Daoy (cell line): ENCODE data around the gene C2orf76. TPM values are rescaled to one million over a fixed set of nuclear protein-coding genes. Genes with fewer than 3 reads are reported as not detected.
"Not testable (repeated sequence)": the region's sequence is repeated elsewhere in the genome, so short reads cannot be mapped to it uniquely, and the experiment has no call there.

Experiments
- DNase-seq: peaks from one replicate; pipeline ENCODE4 v3.0.0-alpha.2; 2015; ENCODE audit warnings: low read depth
- total RNA-seq: library from RNA; depleted of rRNA; stranded (reverse); fragments of >200 nt; shearing (Covaris generic); gene quantifications from 2 replicates; pipeline ENCODE4 v1.2.3, GENCODE V29; 2014

C2orf76 gene
- total RNA-seq, 1 experiment from 2014 or later, result 15.9 TPM

DNA sequence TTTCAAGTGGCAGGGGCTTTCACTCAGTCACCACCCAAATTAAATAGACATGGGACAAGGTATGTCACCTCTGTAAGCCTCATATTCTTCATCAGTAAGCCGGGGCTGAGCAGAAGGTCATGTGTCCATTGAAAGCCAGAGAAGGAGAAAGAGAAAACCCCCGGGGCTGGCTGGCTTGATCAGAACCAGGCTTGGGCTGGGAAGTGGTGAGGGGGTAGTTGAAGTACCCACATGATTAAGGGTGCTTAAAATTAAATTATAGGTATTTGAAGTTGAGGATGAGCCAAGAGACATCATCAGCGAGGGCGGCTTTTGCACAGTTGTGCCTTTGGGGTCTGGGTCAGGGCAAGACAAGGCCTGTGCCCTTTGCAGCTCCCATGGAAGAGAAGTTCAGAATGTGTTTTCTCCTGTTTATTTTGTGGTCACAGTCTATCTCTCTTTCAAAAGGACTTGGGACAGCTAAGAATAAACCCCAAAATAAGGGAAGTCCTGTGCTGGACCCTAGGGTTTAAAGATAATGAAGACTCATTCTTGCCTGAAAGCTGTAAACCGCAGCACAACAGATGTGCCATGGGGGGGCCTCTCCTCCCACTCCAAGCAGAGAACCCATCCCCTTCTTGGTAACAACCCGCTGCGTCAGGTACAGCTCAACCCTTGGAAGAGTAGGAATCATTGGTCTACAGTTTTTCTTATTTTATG lies 10.8 kb upstream of the C2orf76 start:
- no peak for DNase-seq

DNA sequence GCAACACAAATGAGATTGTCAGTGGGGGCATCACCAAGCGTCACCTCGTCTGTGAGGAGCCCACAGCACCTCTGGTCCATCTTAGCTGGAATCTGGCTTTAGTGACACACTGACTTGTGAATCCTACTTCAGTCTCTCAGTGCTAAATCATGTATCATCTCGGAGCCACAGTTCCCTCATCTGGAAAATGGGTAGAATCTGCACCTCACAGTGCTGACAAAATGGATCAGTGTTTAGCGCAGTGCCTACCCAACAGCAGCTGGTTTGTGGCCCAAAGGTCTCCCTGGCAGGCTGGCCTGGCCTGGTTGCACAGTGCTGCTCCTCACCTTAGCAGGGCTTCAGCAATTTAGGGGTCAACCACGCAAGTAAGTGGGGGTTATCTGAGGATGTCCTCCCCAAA lies 10.2 kb upstream of the C2orf76 start:
- no peak for DNase-seq

DNA sequence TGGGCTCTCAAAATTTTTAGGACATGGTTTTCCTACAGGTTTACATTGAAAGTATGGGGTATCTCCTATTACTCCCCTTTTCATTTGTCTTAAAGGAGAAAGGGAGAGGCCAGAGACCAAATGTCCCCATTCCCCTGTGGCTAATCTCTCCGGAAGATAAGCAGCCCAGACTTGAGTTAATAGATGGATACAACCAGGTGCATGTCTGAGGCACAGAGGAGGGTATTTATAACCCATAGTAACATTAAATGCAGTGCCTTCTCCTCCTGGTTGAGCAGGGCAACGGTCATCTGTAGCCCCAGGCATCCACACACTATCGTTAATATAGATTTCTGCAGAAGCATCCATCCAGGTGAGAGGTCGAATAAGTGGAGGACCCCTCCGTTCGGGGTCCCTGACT lies 9.8 kb upstream of the C2orf76 start:
- DNase-seq, result not testable (repeated sequence)

DNA sequence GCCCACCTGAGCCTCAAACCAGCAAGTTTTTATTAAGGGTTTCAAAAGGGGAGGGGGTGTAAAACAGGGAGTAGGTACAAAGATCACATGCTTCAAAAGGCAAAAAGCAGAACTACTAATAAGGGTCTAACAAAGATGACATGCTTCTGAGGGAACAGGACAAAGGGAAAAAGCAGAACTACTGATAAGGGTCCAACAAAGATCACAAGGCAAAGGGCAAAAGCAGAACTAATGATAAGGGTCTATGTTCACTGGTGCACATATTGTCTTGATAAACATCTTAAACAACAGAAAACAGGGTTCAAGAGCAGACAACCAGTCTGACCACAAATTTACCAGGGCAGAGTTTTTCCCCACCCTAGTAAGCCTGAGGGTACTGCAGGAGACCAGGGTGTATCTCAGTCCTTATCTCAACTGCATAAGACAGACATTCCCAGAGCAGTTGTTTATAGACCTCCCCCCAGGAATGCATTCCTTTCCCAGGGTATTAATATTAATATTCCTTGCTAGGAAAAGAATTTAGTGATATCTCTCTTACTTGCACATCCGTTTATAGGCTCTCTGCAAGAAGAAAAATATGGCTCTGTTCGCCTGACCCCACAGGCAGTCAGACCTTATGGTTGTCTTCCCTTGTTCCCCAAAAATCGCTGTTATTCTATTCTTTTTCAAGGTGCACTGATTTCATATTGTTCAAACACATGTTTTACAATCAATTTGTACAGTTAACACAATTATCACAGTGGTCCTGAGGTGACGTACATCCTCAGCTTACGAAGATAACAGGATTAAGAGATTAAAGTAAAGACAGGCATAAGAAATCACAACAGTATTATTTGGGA lies 7.5 kb upstream of the C2orf76 start:
- DNase-seq, result not testable (repeated sequence)

DNA sequence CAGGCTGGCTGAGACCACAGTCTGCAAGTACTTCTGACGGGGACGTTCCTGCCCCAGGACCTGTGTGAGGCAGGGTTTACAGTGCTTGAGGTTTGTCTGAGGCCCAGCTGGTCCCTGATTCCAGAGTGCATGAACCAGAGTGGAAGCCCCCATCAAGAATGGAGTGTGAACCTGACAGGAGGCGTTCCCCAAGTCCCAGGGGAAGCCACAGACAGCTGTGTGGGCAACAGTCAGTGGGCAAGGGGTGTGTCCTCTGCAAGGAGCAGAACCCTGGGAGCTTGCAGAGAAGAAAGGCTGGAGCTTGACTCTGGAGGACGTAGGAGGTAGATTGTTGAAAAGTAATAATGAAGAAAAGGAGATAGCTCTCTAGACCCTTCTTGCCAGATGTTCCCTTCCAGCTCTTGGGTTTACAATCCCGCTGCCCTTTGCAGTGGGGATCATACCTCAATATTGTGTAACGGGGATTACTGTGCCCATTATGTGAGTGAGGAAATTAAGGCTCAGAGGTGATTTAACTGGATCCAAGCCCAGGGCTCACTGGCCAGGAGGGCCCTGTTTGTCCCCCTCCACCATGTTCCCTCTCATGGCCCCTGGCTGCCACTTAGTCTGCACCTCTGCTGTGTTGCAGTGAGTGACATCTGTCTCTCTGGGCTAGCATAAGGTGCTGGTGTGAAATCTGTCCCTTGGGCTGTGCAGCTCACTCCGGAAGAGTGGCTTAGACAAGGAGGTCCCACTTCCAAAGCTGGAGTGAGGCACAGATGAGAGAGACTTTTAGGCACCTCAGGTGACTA lies 6.3 kb upstream of the C2orf76 start:
- DNase-seq, result no peak

DNA sequence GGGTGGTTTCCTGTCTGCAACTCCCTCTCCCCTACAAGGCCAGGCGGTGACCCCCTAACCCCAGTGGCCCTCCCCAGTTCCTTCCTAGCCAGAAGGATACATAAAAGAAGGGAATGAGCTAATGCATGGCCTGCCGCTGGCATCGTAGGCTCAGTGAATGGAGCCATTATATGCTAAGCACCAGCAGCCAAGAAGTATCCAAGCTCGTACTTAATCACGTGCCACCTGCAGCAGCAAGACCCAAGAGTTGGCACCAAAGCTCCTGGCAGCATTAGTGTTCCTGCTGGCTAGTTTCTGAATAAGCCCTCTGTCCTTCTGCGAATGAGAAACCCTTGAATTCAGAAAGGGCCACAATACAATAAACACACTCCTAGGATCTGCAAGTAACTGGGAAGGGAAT lies 4.5 kb upstream of the C2orf76 start:
- DNase-seq, result no peak

DNA sequence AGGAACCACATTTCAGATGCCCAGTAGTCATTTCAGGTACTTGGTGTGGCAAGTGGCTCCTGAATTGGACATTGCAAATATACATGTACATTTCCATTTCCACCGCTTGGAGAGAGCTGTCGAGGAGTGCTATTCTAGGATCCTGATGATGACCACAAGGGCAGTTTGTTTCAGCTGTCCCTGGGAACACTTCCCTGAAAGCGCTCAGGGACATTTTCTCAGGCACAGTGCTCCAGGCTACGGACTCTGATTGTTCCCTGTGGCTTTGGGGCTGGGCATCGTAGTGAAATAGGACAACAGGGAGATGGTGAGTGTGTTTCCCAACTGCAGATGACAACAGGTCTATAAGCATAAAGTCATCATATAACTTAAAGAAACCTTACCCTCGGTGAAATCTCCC lies 3.2 kb upstream of the C2orf76 start:
- no peak for DNase-seq

DNA sequence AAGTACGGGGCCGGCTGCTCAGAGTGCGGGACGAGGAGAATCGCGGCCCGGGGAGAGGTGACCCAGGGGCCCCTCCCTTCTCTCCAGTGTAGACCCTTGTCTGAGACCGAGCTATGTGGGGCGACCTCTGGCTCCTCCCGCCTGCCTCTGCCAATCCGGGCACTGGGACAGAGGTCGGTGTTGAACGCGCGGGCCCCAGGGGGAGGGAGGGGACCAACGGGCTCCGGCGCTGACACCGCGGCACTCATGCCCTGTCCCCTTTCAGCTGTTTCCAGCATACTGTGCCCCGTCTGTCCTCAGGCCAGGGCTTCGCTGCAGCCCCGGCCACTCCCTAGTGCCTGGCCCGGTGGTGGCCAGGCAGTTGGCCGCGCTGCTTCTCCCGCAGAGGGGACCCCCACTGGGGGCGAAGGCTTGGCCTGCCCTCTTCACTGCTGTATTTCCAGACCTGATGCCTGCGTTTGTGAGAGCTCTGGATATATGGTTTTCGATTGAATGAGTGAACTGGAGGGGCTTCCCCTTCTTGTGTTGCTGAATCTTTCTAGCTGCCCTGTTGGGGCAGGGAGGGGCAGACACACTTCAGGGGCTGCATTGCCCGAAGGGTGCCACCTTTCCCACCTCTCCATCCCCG lies 952 bp upstream of the C2orf76 start:
- peak; percentile 61 for DNase-seq

DNA sequence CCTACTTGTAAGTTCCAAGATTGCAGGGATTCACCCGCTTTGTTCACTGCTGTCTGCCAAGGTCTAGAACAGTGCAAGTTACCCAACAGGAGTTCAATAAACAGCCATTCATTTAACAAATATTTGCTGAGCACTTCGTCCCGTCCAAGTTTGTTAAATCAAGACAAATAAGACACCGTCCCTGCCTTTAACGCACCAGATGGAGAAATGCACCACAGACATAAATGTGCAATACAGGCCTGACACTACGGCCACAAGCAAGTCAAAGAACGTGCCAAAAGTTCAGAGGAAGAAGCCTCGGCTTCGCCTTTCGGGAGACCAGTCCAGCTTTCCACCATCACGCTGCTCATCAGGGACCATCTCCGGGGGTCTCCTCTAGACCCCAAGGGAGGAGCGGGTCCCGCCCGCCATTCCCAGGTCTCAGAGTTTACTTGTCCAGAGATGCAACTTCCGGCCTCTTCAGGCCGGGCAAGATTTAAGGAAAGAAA lies 429 bp downstream of the C2orf76 start:
- peak; percentile 7 for DNase-seq

DNA sequence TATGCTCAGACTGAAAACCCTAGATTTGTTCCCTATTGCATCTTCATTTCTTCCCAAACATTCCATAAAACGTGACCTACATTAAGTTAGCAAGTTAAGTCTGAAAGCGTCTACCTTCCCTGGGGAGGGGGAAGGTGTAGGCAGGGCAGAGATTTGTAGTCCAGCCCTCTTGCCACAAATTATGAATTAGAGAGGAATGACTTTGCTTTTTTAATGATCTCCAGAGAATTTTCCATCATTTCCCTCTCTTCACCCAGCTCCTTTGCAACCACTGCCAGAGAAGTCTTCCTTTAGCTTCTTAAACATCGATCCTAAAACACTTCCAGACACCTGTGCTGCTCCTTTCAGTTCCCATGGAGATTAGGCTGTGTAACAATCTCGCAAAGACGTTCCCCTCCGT lies 1.2 kb downstream of the C2orf76 start:
- DNase-seq, result no peak

DNA sequence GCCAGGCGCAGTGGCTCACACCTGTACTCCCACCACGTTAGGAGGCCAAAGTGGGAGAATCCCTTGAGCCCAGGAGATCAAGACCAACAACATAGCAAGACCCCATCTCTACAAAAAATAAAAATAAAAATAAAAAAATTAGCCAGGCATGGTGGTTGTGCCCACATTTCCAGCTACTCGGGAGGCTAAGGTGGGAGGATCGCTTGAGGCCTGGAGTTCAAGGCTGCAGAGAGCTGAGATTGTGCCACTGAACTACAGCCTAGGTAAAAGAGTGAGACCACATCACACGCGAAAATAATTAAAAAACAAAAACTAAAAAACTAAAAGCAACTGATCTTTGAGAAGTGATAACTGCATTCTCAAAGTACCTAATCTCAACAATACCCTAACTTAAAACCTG lies 1.8 kb downstream of the C2orf76 start:
- no peak for DNase-seq

DNA sequence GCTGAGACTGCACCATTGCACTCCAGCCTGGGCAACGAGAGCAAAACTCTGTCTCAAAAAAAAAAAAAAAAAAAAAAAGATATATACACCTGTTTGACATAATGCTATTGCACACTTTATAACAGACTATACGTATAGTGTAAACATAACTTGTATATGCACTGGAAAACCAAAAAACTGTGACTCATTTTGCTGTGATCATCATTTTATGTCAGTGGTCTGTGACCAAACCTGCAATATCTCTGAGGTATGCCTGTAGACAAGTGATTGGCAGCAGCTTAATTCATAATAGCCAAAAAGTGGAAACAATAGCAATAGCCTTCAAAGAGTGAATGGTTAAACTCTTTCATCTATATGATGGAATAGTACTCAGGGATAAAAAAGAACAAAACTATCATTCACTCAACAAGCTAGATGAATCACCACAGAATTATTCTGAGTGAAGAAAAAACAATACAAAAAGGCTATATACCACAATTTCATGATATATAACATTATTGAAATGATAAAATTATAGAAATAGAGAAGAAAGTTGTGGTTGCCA lies 6.1 kb downstream of the C2orf76 start:
- DNase-seq, result no peak

DNA sequence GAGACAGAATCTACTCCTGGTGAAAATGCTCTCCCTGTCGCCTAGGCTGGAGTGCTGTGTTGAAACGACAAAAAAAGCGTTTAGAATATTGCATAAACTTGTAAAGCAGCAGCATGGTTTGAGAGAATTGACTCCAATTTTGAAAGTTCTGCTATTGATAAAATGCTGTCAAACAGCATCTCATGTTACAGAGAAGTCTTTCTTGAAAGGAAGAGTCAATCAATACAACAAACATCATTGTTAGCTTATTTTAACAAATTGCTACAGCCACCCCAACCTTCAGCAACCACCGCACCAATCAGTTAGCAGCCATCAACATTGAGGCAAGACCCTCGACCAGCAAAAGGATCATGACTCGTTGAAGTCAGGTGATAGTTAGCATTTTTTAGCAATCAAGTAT lies 6.9 kb downstream of the C2orf76 start:
- no peak for DNase-seq

DNA sequence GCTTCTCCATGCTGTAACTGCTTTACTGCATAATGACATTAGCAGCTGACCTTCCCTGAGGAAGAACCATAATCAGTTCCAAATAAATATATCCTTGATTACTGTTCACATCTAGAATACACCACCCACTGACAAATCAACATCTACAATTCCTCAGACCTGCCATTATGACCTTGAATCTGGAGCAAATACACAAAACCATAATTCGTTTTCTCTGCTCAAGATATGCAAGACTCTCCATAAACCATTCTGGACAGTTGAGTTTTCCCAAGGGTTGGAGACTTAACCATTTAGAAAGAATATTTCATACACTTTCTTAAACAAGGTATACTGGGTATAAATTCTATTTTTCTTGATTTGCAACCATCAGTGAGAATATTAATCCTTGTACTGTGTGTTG lies 11.8 kb downstream of the C2orf76 start:
- DNase-seq, result no peak

DNA sequence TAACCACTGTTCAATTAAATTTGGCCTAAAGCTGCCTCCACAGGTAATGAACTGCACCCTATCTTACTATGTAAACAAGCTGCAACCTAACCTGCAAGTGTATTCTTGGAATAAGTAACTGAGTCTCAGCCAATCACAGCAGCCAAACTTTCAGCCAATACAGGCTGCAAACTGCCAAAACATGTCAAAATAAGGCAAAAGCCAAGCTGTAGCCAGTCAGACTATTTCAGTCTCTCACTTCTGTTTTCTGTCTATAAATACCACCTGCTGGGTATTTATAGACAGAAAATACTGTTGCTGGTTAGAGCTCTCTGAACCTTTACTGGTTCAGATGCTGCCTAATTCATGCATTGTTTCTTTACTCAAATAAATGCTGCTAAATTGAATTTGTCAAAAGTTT lies 14.3 kb downstream of the C2orf76 start:
- no peak for DNase-seq

DNA sequence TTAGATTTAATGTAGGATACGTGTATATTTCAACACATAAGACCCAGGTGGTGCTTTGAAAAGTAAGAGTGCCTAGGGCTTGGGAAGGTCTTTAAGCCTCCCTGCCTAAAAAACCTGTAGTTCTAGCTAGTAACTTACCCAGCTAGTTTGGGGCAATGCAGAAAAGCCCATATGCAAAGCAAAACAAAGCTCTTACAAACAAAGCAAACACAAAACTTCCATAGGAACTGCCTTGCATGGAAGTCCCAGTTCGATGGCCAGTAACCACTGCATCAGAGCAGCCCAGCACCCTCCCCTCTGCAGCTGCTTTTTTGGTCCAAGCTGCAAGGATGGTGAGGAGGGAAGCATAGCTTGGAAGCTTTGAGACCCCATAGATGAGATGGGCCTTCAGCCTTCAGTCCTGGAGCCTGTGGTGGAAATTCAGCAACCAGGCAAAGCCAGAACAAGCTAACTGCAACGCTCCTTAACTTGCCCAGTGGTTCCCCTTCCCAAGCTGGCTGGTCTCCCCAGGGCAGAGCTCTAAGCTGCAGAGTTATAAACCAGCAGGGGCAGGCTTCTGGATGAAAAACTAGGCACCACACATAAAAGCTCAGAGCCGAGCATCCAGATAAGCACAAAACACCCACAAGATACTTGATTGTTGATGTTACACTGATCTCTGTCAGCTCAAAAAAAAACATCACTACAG lies 16.2 kb downstream of the C2orf76 start:
- no peak for DNase-seq

DNA sequence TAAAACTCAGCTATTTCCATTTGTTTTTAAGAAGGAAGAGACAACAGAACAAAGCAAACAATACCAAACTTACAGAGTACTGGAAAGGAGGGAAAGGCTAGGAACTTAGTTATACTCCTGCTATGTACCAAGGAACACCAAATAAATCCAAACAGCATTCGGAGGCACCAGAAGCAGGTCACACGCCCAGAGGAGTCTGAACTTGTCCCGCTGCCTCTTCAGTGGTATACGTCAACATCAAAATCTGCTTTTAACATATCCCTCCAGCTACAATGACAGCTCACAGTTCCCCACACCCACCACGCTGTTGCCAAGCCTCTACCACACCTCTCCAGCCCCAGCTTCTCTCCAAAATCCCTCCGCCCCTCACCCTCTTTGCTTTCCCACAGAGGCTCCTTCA lies 17.3 kb downstream of the C2orf76 start:
- DNase-seq, result no peak

DNA sequence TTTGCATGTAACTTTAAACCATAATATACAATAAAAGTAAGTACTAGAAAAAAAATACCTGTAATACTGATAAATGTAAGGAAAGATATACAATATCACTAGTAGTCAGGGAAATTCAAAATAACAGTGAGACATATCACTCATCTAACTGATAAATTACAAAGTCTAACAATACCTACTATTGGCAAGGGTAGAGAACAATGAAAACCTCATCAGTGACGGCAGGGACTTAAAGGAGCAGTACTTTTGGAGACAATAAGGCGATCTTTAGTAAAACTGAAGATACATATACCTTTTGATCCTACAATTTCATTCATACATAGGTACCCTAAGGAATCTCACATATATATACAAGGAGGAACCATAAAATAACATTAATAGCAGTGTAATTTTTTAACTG lies 24.9 kb downstream of the C2orf76 start:
- no peak for DNase-seq

DNA sequence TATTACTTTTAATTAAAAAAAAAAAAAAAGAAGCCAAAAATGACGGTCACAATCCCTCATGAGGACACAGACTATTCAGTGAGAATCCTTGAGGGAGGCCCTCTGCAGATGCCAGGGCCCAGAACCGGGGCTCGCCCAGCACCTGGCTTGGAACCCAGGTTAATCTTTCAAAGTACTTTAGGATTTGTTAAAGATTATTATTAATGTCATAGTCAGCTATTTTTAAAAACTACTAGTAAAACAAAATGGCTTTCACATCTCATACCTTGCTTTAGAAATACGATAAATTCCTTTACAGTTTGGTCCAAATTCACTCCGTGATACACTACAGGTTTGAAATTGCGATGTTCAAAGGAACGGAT lies 27.1 kb downstream of the C2orf76 start:
- no peak for DNase-seq

DNA sequence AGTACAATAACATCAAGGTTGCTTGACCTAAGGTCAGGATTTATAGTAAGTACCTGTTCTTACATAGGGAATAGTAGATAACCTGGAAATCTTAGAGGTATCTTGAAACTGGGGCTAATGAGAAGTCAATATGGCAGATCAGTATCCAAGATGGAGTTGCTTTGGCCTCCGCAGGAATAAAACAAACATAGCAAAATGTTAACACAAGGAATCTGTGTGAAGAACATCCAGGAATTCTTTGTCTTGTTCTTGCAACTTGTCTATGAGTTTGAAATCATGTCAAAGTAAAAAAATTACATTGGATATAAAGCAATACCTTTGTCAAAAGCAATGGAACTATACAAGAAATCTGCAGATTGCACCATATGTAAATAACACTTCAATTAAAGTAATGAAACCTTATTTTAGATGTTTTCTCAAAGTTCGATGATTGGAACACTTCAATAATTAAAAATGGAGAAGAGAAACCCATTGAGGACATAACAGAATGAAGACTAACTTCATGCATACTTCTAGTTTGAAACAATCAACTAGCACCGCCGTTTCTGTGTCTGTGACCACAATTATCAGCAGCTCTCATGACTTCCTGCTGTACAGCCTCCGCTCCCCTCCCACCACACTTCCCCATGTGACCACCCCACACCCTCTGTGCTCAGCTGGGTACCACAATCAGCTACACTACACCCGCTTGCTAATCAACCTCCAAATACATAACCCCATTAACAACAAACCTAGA lies 27.6 kb downstream of the C2orf76 start:
- DNase-seq, result no peak
